OCI-LY7 (cell line): ENCODE results near the gene LRRC36.

Experiments used
- EZH2phosphoT487 ChIP-seq: fragments of 200-600 bp; sonication (generic); IDR thresholded peaks from 2 replicates; pipeline ENCODE4 v1.6.1; 2018; ENCODE audit warnings: low read depth, borderline replicate concordance, mild to moderate bottlenecking, mixed run types, antibody characterized with exemption, low read length, moderate library complexity, mixed read lengths
- TF ChIP-seq, protein P1 (sequence below): fragments of 200-600 bp; sonication (generic); conservative IDR thresholded peaks from 2 replicates; pipeline ENCODE4 v1.5.1; 2014; ENCODE audit warnings: mild to moderate bottlenecking, antibody characterized with exemption, low read length, moderate library complexity, mixed read lengths

DNA sequence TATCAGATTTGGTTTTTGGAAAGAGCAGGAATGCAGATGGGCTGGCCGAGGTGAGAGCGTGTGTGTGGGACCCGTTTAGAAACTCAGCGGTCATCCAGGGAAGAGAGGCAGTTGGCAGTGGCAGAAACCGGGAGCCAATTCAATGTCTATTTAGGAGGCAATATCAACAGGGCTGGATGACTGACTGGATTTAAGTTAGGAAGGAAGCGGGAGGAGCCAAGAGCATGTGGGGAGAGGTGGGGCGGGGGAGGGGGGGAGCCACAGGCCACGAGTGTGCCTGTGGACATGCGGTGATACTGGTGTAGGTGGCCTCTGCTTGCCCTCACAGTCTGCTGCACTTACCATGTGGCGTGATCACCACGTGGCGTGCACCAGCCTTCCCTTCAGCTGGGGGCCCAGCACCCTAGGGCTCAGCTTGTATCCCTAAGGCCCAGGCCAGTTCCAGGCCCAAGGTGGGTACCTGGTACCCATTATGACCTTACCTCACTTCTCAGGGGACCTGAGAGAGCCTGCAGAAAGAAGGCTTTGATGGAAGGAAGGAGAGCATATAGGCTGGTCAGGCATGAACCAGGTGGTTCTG is 77.5 kb downstream of the LRRC36 start:
- TF ChIP-seq, protein P1, sequence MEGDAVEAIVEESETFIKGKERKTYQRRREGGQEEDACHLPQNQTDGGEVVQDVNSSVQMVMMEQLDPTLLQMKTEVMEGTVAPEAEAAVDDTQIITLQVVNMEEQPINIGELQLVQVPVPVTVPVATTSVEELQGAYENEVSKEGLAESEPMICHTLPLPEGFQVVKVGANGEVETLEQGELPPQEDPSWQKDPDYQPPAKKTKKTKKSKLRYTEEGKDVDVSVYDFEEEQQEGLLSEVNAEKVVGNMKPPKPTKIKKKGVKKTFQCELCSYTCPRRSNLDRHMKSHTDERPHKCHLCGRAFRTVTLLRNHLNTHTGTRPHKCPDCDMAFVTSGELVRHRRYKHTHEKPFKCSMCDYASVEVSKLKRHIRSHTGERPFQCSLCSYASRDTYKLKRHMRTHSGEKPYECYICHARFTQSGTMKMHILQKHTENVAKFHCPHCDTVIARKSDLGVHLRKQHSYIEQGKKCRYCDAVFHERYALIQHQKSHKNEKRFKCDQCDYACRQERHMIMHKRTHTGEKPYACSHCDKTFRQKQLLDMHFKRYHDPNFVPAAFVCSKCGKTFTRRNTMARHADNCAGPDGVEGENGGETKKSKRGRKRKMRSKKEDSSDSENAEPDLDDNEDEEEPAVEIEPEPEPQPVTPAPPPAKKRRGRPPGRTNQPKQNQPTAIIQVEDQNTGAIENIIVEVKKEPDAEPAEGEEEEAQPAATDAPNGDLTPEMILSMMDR = no peak
- no peak for TF ChIP-seq EZH2phosphoT487
